Stimulated activated CD8-positive, alpha-beta memory T cell treated with anti-CD3 and anti-CD28 coated beads, Interleukin-4, amount 100 ng/mL, for 48 hours (primary cell): ENCODE data around the gene FGD2.
A peak's percentile ranks its signal among the peaks of the same experiment; 100 is the strongest.
"Not testable (repeated sequence)": the region's sequence is repeated elsewhere in the genome, so short reads cannot be mapped to it uniquely, and the experiment has no call there.

Experiments used
- DNase-seq: peaks from one replicate; pipeline ENCODE4 v3.0.0-alpha.2; 2020

The FGD2 gene

DNA sequence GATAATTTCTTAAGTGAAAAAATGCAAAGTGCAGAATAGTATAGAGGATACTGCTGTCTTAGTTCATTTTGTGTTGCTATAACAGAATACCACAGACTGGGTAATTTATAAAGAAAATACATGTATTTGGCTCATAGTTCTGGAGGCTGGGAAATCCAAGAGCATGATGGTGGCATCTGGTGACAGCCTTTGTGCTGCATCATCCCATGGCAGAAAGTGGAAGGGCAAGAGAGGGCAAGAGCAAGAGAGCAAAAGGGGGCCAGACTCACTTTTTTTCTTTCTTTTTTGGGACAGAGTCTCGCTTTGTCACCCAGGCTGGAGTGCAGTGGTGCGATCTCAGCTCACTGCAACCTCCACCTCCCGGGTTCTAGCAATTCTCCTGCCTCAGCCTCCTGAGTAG lies 37.6 kb downstream of the FGD2 start:
- DNase-seq: not testable (repeated sequence)

DNA sequence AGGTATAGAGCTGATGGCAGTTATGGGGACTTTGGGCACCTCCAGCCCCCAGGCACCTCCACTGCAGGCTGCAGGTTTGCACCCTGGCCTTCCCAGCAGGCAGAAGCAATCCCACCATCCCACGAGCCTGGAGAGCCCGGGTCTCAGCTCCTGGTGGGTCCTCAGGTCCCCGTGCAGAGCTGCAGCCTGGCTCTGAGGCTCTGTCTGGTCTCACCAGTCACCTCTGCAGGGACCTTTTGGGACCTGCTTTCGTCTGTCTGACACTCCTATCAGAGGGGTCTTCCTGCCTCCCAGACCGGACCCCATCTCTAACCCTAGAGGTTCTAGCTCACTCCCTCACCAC lies 41.9 kb downstream of the FGD2 start:
- no peak for DNase-seq

DNA sequence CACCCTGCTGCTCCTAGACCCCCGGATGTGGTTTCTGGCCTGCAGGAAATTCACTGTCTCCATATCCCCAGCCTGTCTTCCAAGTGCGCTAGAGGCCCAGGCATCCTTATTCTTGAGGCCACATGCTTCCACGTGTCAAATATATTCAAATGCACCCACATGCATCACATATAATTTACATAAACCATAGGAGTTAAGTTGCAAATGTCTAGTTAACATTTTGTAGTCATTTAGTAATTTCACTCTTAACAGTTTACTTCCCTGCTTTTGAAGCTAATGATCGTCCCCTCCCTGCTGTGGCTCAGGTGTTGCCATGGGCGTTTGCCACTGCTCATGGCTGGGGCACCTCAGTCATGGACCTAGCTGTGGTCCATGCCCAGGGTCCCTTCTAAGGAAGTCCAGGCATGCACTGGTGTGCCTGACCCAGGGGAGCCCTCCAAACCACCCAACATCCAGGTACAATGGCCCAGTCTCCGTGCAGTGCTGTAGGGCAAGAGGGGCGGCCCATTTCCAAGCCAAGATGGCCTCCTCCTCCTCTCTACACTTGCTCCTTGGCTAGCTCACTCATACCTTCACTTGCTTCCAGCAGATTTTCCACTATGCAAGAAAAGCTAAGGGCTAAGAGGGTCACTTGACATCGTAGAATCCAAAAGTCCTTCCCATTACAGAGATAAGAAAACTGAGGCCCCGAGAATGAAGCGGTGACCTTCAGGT lies 42.4 kb downstream of the FGD2 start:
- no peak for DNase-seq

DNA sequence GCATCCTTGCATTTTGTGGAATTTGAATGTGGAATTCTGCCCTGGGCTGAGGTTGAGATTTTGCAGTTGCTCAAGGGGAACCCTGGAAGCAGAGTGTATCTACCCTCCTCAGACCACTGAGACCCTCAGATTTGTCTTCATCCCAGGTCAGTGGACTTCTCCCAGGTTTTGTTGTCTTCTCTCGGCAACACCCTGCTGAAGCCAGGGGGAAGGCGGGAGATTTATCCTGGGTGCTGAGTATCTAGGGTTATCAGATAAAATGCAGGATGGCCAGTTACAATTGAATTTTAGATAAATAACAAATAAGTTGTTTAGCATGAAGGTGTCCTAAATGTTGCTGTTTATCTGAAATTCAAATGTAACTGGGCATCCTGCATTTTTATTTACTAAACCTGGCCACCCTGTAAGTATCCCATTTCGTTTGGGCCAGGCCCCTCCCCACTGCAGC lies 43.0 kb downstream of the FGD2 start:
- DNase-seq: no peak

DNA sequence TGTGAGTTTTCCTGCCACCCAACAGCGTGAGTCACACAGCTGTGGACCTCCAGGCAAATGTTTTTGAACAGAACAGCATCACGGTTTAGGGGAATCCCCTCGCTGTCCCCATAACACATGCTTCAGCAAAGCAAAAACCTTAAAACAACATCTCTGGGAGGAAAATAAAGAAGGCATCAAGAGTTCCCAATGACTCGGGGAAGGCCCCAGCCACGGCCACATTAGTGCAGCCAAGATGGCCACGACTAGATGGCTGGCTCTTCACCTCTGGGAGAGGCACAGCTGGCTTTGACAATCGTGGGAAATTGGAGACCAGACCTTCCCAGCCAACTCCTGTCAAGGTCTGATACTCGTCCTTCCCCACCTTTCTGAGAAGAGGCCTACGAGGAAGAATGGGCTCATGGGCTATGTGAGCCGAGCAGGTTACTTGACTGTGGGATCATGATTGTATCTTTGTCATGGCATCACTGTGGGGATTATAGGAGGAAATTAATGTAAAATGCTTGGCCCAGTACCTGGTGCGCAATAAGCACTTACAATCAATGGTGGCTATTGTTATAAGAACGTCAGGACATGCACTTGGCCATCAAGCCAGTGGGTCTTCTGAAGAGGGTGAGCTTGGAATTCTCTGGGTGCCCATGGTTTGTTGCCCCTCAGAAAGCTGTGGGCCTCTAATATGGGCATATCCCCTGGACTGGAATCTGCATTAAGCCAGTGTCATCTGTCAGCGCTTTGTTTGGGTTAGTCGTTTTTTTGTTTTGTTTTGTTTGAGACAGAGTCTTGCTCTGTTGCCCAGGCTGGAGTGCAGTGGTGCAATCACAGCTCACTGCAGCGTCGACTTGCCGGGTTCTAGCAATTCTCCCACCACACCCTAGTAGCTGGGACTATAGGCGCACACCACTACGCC lies 43.6 kb downstream of the FGD2 start:
- DNase-seq: peak; percentile 77

DNA sequence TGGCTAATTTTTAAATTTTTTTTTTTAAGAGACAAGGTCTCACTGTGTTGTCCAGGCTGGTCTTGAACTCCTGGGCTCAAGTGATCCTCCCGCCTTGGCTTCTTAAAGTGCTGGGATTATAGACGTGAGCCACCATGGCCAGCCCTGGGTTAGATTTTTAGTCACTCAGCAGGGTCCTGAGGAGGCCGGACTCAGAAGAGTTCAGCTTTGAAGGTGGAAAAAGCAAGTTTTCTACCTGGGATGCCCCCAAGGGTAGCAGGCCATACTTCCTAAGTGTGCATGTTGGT lies 44.2 kb downstream of the FGD2 start:
- DNase-seq: no peak

DNA sequence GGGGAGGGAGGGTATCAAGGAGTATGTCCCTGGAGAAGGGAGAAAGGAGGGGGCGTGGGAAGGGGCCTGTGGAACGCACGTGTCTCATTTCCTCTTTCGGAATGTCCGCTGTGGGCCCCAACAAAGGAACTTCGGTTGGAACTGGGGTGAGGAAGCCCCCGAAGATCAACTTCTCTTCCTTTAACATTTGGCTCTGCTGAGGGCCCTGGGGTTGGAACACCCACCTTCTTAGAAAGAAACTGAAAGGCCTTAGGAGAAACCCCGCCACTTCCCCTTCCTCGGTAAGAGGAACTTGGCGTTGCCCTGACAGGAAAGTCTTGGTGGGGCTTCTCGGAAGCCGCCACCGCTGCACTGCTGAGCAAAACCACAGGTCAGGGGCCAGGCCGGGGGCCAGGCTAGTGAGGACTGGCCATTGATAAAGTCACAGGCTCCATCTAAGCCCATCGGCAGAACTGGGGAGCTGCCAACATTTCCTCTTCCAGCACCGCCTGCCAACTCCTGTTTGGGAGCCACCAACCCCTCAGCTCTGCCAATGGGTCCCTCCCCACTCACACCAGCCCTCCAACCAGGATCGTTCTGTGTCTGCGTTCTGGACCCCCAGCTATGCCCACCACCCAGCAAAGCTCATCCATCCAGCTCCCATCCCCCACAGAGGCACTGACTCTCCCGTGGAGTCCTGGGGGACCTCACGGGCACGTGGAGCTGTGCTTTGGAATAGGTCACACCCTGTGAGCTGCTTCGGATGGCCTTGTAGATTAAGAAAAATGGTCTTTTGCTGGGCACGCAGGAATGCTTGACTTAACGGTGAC lies 44.8 kb downstream of the FGD2 start:
- DNase-seq: peak; percentile 77

DNA sequence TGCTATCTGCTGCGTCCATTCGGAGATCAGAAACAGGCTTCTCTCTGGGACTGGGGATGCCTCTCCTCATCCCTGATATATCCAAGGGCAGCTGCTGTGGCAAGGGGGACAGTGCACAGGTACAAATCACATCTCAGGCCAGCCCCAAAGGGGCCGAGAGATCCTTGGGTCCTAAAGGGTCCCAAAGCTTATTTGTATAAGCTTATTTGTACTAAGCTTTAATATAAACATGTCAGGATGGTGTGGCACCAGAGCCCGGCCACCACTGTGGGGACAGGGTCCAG lies 45.3 kb downstream of the FGD2 start:
- DNase-seq: no peak

DNA sequence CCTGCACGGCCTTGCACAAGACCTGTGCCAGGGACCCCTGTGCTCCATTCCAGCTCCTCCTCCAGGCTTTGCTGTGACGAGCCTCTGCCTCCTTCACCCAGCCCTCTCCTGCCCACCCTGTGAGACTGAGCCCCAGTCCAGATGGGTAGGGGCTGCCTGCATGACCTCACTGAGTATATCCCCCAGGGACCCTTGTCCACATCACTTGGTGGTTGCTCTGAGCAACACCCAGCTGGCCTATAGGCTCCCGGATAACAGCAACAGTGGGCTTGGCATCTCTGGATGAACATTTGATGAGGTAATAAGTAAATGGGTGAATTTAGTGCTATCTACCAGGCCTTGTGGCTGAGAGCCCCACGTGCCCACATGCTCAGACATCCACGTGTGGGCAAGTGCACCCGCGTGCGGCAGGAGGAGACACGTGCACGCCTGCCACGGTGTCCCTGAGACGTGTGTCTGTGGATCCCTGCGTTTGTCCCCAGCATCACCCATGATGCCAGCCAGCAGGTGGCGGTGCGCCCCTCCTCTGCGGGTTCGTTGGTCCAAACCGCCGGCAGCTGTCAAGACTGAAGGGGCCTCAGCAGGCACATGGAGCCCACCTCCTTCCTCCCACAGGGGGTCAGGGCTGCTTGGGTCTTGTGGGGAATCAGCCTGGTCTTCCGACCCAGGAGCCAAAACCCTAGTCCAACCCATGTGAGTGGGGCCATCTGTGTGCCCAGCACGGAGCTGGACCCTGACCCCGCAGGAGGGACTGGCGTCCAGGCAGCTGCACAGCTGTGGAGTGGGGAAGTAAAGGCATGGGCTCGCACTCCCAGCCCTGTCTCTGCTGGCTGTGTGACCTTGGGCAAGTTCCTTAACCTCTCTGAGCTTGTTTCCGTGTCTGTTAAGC lies 45.9 kb downstream of the FGD2 start:
- DNase-seq: peak; percentile 96

DNA sequence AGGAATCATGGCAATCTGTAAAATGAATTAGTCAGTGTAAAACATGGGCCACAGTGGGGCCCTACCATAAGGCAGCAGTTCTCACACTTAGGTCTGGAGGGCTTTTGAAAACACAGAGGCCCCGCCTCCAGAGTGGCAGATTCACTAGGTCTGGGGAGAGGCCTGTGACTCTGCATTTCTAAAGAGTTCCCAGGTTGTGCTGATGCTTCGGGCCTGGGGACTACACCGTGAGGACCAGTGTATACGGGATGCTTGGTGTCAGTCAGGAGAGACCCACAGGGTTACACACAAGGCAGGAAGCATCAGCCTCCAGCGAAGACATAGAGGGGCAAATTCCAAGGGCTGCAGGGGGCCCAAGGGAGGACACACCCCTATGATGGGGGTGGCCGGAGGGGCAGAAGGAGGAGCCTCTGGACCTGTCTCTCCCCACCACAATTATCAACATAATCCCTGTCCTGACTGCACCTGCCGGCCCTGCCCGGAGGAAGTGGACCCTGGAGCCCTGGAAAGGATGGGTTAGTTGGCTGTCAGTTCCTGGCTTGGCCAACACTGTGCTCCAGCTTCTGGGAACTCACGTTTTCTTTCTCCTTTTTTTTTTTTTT lies 46.7 kb downstream of the FGD2 start:
- peak; percentile 54 for DNase-seq

DNA sequence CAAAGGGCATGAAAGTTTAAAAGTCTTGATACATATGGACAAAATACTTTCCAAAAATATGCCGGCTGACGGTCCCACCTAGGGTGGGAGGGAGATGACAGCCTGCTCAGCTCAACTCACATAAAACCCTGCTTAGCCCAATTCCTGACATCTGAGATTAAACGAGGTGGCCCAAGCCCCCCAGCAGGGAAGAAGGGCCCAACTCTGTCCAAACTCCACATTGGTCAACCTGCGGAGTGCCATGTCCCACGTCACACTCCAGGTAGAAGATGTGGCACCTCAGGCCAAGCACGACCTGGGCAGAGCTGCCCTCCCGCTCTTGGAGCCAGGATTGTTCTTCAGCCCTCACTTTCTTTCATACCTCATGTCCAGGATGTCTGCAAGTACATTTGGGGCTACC lies 48.2 kb downstream of the FGD2 start:
- no peak for DNase-seq

DNA sequence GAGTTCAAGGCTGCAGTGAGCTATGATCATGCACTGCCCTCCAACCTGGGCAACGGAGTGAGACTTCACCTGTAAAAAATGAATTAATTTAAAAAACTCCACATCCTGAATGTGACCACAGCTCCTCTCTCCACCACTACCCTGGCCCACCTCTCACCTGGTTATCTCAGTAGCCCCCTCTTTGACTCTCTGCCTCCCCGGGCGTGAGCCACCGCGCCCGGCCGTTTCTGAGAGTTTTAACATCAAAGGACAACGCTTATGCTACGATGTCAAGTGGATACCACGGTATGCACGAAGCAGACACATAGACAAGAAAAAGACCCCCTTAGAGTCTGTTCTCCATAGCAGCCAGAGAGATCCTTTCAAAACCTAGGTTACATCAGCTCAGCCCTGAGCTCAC lies 48.7 kb downstream of the FGD2 start:
- DNase-seq: no peak

DNA sequence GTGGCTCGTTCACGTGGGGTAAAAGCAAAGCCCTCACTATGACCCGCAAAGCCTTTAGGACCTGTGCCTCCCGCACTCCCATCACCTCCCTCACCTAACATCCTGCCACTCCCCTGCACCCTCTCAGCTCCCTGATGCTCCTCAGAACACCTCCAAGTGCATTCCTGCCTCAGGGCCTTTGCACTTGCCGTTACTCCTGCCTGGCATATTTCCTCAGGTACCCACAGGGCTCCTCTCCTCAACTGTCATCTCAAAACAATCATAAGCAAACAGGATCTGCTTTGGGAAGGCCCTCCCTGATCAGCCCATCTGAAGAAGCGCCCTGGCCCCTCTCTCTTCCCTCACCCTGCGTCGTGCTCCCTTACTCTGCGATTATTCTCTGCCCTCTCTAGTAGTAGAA lies 49.1 kb downstream of the FGD2 start:
- DNase-seq: no peak

DNA sequence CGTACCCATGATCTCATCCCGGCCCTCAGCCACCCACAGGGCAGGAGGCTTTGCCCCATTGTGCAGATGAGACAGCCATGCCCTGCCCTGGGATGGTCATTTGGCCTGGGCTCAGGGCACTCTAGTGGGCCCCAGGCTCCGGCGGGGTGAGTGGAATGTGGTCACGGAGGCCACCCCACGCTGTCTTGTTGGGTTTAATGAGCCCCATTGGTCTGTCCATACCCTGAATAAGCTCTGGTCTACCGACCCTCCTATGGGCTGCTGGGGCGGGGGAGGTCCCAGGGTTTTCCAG lies 50.6 kb downstream of the FGD2 start:
- no peak for DNase-seq

DNA sequence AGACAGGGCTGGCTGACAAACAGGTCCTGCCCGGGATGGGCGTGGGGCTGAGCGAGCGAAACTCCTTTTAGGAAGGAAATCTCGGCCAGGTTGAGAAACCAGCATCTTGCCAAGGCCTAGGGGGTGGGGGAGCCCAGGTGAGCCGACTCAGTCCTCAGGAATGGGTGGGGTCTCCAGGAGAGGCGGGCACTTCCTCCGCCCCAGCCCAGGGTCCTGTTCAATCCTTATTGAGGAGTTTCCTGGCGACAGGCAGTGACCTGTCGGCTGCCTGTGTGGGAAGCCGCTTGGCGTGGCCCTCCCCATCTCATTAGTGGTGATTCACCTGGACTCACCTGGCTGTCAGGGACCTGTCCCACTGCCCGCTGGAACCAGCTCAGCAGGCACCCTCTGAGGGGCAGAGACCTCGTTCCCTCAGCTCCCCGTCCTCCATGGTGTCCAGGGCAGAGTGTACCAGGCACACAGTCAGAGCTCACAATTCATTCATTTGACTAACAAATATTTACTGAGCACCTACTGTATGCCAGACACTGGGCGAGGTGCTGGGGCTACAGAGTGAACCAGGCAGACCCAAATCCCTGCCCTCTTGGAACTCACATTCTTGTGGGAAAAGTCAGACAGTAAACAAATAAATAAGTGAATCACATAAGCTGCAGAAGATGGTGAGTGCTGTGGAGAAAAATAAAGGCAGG lies 51.1 kb downstream of the FGD2 start:
- DNase-seq: no peak

DNA sequence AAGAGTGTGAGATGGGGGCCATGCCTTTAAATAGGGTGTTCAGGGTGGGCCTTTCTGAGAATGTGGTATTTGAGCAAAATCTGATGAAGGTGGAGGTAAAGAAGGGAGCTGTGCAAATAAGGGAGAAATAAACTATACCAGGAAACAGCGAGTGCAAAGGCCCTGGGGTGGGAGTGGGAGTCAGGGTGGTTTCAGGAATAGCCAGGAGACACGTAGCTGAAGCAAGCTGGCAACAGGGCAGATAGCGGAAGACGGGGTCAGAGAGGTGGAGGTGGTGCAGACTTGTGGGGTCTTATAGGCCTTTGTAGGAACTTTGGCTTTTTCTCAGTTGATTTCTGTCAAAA lies 51.6 kb downstream of the FGD2 start:
- DNase-seq: no peak

DNA sequence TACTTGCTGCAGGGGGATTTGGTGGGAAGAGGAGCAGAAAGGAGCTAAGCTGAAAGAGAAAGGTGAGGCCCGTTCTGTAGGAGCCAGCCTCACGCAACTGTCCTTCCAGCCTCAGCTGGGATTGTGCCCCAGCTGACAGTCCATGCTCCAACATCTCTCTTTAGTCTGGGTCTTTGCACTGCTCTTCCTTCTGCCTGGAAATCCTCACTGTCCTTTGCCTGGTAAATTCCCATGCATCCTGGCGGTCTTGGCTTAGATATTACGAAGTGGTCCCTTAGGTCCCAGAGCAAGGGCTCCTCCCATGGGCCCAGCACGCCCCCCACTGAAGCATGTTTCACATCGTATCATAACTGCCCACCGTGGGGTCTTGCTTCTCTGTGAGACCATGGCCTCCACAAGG lies 52.2 kb downstream of the FGD2 start:
- no peak for DNase-seq

DNA sequence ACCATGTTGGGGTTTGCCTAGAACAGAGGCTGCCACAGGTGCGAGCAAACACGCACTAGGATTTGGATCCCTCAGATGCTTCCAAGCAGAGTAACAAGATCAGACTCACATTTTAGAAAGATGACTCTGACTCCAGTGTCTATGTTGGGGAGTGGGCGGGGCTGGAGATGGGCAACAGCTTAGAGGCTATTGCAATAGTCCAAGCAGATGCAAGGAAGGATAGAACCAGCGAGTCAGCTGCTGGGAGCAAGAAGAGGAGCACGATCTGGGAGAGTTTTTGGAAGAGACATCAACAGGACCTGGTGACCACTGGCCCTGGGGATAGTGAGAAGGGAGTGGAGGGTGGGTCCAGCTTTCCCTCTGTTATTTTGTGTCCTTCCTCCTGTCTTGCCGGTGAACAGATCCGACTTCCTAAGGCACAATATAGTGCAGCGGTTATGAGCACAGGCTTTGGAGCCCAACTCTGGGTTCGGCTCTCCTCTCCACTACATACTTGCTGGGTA lies 52.7 kb downstream of the FGD2 start:
- DNase-seq: no peak

DNA sequence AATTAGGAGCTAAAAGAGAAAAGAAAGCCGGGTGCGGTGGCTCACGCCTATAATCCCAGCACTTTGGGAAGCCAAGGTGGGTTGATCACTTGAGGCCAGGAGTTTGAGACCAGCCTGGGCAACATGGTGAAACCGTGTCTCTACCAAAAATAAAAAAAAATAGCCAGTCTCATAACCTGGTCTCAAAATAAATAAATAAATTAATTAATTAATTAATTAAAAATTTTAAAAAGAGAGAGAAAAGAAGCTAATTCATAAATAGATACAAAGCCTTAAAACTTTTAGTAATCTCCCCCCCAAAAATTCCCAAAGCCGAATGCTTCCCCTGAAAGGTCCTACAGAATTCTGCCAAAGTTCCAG lies 53.5 kb downstream of the FGD2 start:
- not testable (repeated sequence) for DNase-seq

DNA sequence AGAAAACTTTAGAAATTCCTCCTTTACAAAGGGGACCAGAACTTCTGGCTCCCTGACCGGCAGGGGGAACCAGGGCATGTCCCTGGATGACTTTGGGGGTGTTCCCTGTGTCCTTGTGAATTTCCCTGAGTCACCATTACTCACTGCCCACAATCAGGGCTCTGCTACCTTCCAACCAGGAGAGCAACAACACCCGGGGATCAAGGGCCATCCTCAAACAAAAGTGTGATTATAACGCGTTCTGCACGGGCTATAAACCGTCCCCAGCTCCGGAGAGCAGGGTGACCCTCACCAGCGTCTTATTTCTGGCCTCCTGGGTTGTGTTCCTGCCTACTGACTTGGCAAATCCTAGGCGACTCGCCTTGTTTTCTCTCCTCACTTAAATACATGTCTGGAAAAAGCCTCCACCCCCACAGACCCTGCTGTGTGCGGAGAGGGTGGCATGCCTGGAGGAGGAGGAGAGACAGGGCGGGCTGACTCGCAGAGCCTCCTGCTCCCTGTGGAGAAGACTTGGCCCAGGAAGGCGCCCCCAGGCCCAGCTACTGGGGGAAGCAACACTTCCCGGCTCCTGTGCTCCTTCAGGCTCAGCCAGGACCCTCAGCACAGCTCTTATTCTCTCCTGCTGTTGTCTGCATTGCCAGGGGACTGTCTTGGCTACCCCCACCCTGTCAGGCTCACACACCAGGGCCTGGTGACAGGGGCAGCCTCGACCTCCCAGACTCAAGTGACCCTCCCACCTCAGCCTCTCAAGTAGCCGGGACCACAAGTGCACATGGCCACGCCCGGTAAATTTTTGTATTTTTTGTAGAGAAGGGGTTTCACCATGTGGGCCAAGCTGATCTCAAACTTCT lies 54.1 kb downstream of the FGD2 start:
- no peak for DNase-seq

DNA sequence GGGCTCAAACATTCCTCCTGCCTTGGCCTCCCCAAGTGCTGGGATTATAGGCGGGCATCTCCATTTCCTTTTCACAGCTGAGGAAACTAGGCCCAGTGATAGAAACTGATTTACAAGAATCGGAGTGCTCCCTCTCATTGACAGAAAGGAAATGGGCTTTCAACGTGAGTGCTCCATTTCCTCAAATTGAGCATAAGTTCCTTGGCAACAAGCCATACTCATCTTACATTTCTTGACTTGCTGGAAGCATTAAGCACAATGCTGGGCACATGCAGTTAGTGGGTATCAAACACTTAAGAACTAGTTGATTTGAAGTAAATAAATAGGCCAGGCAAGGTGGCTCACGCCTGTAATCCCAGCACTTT lies 54.7 kb downstream of the FGD2 start:
- no peak for DNase-seq
